K562 (cell line): ENCODE results near the gene ATXN7L2. TPM values are rescaled to one million over a fixed set of nuclear protein-coding genes. Genes with fewer than 3 reads are reported as not detected.

Experiments used
- BCLAF1 ChIP-seq, 2 experiments: fragments of 450-650 bp in 1 of 2; IDR thresholded peaks; 2 replicates each; pipeline ENCODE4 v1.6.1; 2011 to 2017; ENCODE audit warnings: low read depth in 2 of 2, antibody characterized with exemption in 1 of 2, borderline replicate concordance in 1 of 2, low read length in 1 of 2, mild to moderate bottlenecking in 1 of 2, mixed read lengths in 1 of 2; ENCODE audit not compliant: control insufficient read depth in 1 of 2
- E2F1 ChIP-seq: sonication (generic); formaldehyde crosslinking; IDR thresholded peaks from 2 replicates; pipeline ENCODE4 v1.8.1; 2023; ENCODE audit warnings: mild to moderate bottlenecking, missing genetic modification reagents, moderate library complexity
- EP300 ChIP-seq: IDR thresholded peaks from 2 replicates; pipeline ENCODE4 v1.6.1; 2012; ENCODE audit warnings: low read length, improper control_type of control experiment
- GTF2E2 ChIP-seq: fragments of 200-800 bp; sonication (Bioruptor generic); IDR thresholded peaks from 2 replicates; pipeline ENCODE4 v1.6.1; 2016; ENCODE audit warnings: missing genetic modification characterization, missing compliant biosample characterization
- LCOR ChIP-seq: sonication (generic); formaldehyde crosslinking; IDR thresholded peaks from 2 replicates; pipeline ENCODE4 v1.8.0; 2022; ENCODE audit warnings: mild to moderate bottlenecking, missing genetic modification reagents
- SFPQ ChIP-seq: fragments of 200-400 bp; formaldehyde crosslinking; IDR thresholded peaks from 2 replicates; pipeline ENCODE4 v1.6.1; 2017; ENCODE audit warnings: mild to moderate bottlenecking, low read depth, low read length, moderate library complexity
- SMAD1 ChIP-seq: fragments of 150-350 bp; IDR thresholded peaks from 2 replicates; pipeline ENCODE4 v1.6.1; 2014; ENCODE audit warnings: low read length, low read depth; ENCODE audit not compliant: partially characterized antibody
- TSHZ1 ChIP-seq: fragments of 250-450 bp; sonication (Bioruptor Pico); IDR thresholded peaks from 2 replicates; pipeline ENCODE4 v1.4.0; 2020; ENCODE audit warnings: mild to moderate bottlenecking, moderate library complexity
- polyA plus RNA-seq, 8 experiments: library from polyadenylated mRNA; depleted of rRNA in 4 of 8; stranded (reverse) in 5 of 8; unstranded in 3 of 8; fragments of >200 nt; fragmentation: Nextera tagmentation in 2 of 8; fragmentation: Illumina TruSeq in 1 of 8; extraction: Ambion mirVana in 2 of 8; extraction: Trizol in 1 of 8; gene quantifications; 2 replicates each; pipeline versions ENCODE4 v1.2.1 to v1.2.3, GENCODE V29; 2011 to 2014; ENCODE audit warnings: inconsistent platforms in 1 of 8, missing spikeins in 1 of 8
- total RNA-seq, 7 experiments: library from RNA; depleted of rRNA in 6 of 7; stranded (reverse); fragments of >200 nt in 6 of 7; fragmentation: Illumina TruSeq in 2 of 7; extraction: Trizol in 2 of 7; gene quantifications; 2 replicates each; pipeline versions ENCODE4 v1.2.1 to v1.2.3, GENCODE V29; 2011 to 2021; ENCODE audit warnings: low replicate concordance in 1 of 7
- TF ChIP-seq, protein P1 (sequence below): IDR thresholded peaks from 2 replicates; pipeline ENCODE4 v1.6.1; 2012; ENCODE audit warnings: low read depth, low read length, improper control_type of control experiment, borderline replicate concordance

Gene ATXN7L2
- total and polyA plus RNA-seq, 9 of the 15 experiments (the other 6 are each of a cell fraction or from before 2014, with no cell fraction given): 0.21 to 10.4 (median 5.8) TPM

DNA sequence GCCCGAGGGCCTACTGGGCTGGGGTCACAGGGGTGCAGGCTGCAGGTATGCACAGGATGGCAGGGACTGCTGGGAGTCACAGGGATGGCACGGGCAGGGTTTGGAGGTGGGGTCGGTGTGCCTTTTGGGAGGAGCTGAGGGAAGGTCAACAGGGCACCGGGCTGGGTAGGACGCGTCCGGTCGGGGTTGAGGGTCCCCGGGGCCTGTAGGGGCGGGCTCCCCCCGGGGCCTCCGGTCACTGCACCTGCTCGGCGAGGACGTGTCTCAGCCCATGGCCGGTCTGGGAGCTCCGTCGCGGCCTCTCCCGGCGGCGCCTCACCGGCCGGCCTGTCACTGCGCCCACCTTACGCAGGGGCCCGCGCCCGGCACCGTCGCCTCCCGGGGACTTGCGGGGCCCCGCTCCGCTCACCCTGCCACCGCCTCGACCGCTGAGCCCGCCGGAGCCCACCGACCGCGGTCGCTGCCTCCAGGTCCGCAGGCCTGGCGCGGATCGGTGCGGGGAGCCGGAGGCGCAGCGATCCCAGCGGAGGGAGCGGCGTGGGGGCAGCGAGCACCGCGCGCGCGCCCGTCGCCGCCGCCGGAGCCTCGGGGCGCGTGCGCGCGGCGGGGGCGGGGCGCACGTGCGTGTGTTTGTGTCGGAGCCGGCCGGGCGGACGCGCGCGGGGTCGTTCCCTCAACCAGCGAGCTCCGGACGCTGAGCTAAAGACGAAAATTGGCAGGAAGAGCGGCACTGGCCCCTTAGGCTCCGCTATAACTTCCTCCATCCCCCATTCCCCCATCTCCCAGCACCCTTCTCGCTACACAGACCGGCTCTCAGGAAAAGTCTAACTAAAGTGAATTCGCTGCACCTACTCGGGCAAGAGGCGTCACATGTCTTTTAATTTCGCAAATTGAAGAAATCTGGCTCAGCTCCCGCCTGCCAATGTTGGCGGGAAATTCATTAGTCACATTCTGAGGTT is 25.8 kb downstream of the ATXN7L2 start, which contains the start of gene AMIGO1 (continued):
- TF ChIP-seq TSHZ1 (CRISPR knock-in tag): no peak
- TF ChIP-seq E2F1 (CRISPR knock-in tag): no peak
- no peak for TF ChIP-seq LCOR (CRISPR knock-in tag)
- no peak for TF ChIP-seq SMAD1
- no peak for TF ChIP-seq EP300
- TF ChIP-seq SFPQ: no peak
- no peak for TF ChIP-seq BCLAF1 (IDR thresholded peaks at IDR 0.05; ENCODE audit: borderline replicate concordance in 1 of 2, control insufficient read depth in 1 of 2, low read depth in 2 of 2, low read length in 1 of 2)
- TF ChIP-seq, protein P1, sequence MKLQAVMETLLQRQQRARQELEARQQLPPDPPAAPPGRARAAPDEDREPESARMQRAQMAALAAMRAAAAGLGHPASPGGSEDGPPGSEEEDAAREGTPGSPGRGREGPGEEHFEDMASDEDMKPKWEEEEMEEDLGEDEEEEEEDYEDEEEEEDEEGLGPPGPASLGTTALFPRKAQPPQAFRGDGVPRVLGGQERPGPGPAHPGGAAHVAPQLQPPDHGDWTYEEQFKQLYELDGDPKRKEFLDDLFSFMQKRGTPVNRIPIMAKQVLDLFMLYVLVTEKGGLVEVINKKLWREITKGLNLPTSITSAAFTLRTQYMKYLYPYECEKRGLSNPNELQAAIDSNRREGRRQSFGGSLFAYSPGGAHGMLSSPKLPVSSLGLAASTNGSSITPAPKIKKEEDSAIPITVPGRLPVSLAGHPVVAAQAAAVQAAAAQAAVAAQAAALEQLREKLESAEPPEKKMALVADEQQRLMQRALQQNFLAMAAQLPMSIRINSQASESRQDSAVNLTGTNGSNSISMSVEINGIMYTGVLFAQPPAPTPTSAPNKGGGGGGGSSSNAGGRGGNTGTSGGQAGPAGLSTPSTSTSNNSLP: no peak
- TF ChIP-seq GTF2E2 (tag): no peak
